LNCaP clone FGC (cell line): Measurements from ENCODE around the gene SDC4.

Source experiments
- DNase-seq: peaks from one replicate; pipeline ENCODE4 v3.0.0-alpha.2; 2011; ENCODE audit warnings: low read depth
- H3K4me3 ChIP-seq: 2 replicates; pipeline ENCODE4 v1.5.1; 2011; ENCODE audit warnings: mild to moderate bottlenecking, low read depth, low read length, control low read depth
- TF ChIP-seq, protein P1 (sequence below): IDR thresholded peaks from 2 replicates; pipeline ENCODE4 v1.5.1; 2012; ENCODE audit warnings: mild to moderate bottlenecking; ENCODE audit not compliant: control insufficient read depth, insufficient read depth; ENCODE audit errors: extremely low read depth

Gene SDC4

GRCh38 chr20:45311589-45312211, 36.5 kb downstream of the SDC4 start:
- TF ChIP-seq, protein P1, sequence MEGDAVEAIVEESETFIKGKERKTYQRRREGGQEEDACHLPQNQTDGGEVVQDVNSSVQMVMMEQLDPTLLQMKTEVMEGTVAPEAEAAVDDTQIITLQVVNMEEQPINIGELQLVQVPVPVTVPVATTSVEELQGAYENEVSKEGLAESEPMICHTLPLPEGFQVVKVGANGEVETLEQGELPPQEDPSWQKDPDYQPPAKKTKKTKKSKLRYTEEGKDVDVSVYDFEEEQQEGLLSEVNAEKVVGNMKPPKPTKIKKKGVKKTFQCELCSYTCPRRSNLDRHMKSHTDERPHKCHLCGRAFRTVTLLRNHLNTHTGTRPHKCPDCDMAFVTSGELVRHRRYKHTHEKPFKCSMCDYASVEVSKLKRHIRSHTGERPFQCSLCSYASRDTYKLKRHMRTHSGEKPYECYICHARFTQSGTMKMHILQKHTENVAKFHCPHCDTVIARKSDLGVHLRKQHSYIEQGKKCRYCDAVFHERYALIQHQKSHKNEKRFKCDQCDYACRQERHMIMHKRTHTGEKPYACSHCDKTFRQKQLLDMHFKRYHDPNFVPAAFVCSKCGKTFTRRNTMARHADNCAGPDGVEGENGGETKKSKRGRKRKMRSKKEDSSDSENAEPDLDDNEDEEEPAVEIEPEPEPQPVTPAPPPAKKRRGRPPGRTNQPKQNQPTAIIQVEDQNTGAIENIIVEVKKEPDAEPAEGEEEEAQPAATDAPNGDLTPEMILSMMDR = peak; percentile 94
- no peak overlapping the region for H3K4me3 ChIP-seq
- no peak for DNase-seq

GRCh38 chr20:45309075-45309474, 39.1 kb downstream of the SDC4 start:
- DNase-seq = no peak
- H3K4me3 ChIP-seq = no peak overlapping the region
- TF ChIP-seq, protein P1 = no peak

GRCh38 chr20:45308117-45308778, 40.0 kb downstream of the SDC4 start, which contains the start of gene MATN4:
Gene MATN4, minus strand, starts transcription at chr20:45308299. Its CDS starts 2,717 bp downstream, at chr20:45305582.
- H3K4me3 ChIP-seq = no peak within 1 kb of the TSS
- TF ChIP-seq, protein P1 = peak; percentile 51
- no peak for DNase-seq

DNA sequence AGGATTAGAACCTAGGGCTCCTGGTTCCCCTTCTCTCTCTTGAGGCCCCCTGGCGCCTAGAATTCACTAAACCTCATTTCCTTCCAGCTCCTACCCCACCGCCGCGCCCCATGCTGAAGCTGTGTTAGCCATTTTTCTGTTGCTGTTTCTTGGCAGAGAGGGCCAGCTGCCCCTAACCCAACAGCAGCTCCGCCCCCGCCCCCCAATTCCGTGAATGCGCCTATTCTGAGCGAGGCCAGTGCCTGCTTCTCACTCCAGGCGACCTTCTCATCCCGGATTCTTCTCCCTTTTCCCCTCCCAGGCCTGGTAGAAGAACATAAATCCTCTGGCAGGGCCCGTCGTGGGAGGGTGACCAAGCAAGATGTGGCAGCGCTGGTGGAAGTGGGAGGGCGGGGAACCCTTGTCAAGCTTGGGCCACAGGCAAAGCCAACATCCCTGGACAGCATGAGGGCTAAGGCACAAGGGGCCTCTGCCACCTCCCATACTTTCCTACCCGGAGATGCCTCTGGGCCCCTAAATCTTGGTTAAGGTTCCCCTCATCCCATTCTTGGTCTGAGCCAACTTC, 41.1 kb downstream of the SDC4 start:
- TF ChIP-seq, protein P1 = no peak
- H3K4me3 ChIP-seq = no peak overlapping the region
- no peak for DNase-seq

DNA sequence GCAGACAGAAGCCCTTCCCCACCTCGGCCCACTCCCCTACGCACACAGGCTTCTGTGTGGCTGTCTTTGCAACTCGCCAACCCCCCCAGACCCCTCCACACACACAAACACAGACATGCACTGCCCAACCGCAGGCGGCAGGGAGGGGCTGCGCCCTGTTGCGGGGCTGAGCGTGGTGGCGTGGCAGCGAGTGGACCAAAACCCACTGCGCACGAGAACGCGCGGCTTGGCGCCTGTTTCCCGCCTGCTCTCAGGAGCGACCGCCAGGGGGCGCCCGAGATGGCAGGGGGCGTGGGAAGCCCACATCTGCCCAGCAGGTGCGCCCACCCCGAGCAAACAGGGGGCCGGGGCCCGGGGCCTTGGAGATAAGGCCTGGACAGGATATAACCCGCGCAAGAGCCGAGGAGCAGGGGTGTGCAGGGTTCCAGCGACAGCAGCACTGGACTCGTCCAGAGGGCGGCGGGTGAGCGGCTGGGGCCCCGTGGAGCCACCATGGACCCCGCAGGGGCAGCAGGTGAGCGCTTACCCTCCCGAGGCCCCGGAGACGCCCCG, 41.7 kb downstream of the SDC4 start, which contains the start of gene RBPJL:
Gene RBPJL (plus strand): TSS at position 410 of the 552 bp plus-strand sequence. CDS start 83 bp downstream, at position 493.
- H3K4me3 ChIP-seq = no peak within 1 kb of the TSS
- TF ChIP-seq, protein P1 = peak; percentile 67
- DNase-seq = no peak

- TF ChIP-seq, protein P1 = no peak
- no peak overlapping the region for H3K4me3 ChIP-seq
- DNase-seq = no peak
These were observed 43.0 kb downstream of the SDC4 start for GRCh38 chr20:45305262-45305661.
